Transverse colon (tissue), 4 donors: ENCODE results near the gene ATP6V1B1. TPM values are rescaled to one million over a fixed set of nuclear protein-coding genes. Genes with fewer than 3 reads are reported as not detected.

Experiments
- DNase-seq: peaks from one replicate; pipeline ENCODE4 v3.0.0-alpha.2; 2019
- H3K27ac ChIP-seq, 4 donors: fragments of 200-600 bp; sonication (generic); 2 replicates each; pipeline ENCODE4 v1.5.1; 2016 to 2018; ENCODE audit warnings: inconsistent platforms in 4 of 4
- H3K27me3 ChIP-seq: fragments of 200-600 bp; sonication (generic); 2 replicates; pipeline ENCODE4 v1.5.1; 2017; ENCODE audit warnings: inconsistent platforms
- H3K36me3 ChIP-seq, 4 donors: fragments of 200-600 bp; sonication (generic); 2 replicates each; pipeline ENCODE4 v1.5.1; 2017 to 2019; ENCODE audit warnings: inconsistent platforms in 4 of 4
- H3K4me1 ChIP-seq, 4 donors: fragments of 200-600 bp; sonication (generic); 2 replicates each; pipeline ENCODE4 v1.5.1; 2017 to 2020; ENCODE audit warnings: inconsistent platforms in 4 of 4
- H3K4me3 ChIP-seq, 4 donors: fragments of 200-600 bp; sonication (generic); 1 replicate in 1 of 4; 2 replicates in 3 of 4; pipeline versions ENCODE4 v1.5.1 to v1.6.1; 2017 to 2019; ENCODE audit warnings: inconsistent platforms in 4 of 4
- H3K9me3 ChIP-seq, 2 donors: fragments of 200-600 bp; sonication (generic); 2 replicates each; pipeline ENCODE4 v1.5.1; 2017 to 2019; ENCODE audit warnings: inconsistent platforms in 2 of 2
- CTCF ChIP-seq, 5 experiments: fragments of 200-600 bp in 3 of 5; fragments of 450-650 bp in 2 of 5; sonication (generic) in 3 of 5; IDR thresholded peaks; 1 replicate in 2 of 5; 2 replicates in 3 of 5; pipeline ENCODE4 v1.5.1; 2016 to 2017; ENCODE audit warnings: antibody characterized with exemption in 5 of 5, inconsistent platforms in 3 of 5, mild to moderate bottlenecking in 2 of 5, moderate library complexity in 1 of 5
- EP300 ChIP-seq: sonication (generic); formaldehyde crosslinking; IDR thresholded peaks from one replicate; pipeline ENCODE4 v1.6.1; 2017; ENCODE audit warnings: antibody characterized with exemption, low read depth
- POLR2A ChIP-seq: fragments of 450-650 bp; IDR thresholded peaks from one replicate; pipeline ENCODE4 v1.6.1; 2016; ENCODE audit warnings: antibody characterized with exemption, mild to moderate bottlenecking, moderate library complexity
- POLR2AphosphoS5 ChIP-seq, 3 donors: sonication (generic); formaldehyde crosslinking; IDR thresholded peaks; one replicate each; pipeline ENCODE4 v1.6.1; 2016; ENCODE audit warnings: antibody characterized with exemption in 3 of 3
- WGBS, 2 donors: methylation state at CpG; one replicate each; pipeline ENCODE4 v1.1.5; 2018; ENCODE audit warnings: low coverage in 1 of 2; 5-methylcytosine and 5-hydroxymethylcytosine counted together
- in situ Hi-C, 4 donors: fragments of 200-750 bp; cut with MboI; loops; one replicate each; pipeline versions ENCODE4 v1.15.0 to v1.15.1; 2017; ENCODE audit warnings: low sequenced_read_pairs in 3 of 4, low pct_ligation_motif_present in 1 of 4, low pct_unique_long_range_greater_than_20kb in 1 of 4
- intact Hi-C: fragments of 100-400 bp; cut with DNase I; formaldehyde crosslinking; loops from one replicate; pipeline ENCODE4 v1.15.1; 2023; ENCODE audit warnings: low total_unique reads
- total RNA-seq, 4 donors: library from RNA; depleted of rRNA; stranded (reverse); fragments of >200 nt; gene quantifications; one replicate each; pipeline ENCODE4 v1.1.0, GENCODE V29; 2016

Gene ATP6V1B1
- total RNA-seq, 4 donors from 2014 or later = not detected

DNA sequence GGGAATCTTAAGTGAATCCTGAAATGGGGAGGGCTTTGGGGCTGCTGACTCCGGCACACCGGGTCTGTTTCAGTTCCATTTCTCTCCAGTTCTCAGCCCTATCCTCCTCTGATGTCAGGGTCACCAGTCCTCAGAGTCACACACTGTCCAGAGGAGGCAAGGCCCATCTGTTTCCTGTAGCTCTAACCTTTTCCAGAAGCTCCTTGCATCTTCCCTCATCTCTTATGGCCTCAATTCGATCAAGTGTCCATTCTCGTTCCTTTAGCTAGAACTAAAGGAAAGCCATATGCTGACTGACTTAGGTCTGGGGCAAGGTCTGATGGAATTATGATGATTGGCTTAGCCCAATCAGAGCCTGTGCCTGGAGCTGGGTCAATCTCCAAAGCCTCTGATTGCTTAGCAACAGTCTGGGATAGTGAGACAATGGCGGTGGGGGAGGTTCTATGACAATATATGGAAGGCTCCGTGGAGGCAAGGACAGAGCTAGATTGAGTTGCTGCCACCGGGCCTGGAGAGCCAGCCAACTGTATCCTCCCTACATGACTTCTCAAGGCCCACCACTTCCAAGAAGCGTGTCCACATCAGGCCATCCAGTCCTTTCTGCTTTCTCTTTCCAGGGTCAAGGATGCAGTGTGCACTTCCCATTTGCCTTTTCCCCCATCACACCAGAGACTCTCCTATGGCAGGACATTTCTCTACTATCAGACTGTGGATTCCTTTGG is 48.0 kb downstream of the ATP6V1B1 start:
- intact Hi-C loops = no loop called here
- Histone ChIP-seq H3K9me3 (no peaks in the 10 kb centered on the region), H3K27ac (no peak overlapping the region), H3K4me3 (no peak overlapping the region), H3K27me3 (no peaks in the 10 kb centered on the region), H3K4me1 (peaks cover 0 to 11% (median under 1%) of the 10 kb centered on the region in 4 donors), H3K36me3 (peaks cover 0 to 12% (median 5%) of the 10 kb centered on the region in 4 donors)
- DNase-seq = no peak
- in situ Hi-C loops = no loop called here
- 91 to 100% methylated on average over 4 to 8 of the region's 8 CpGs for WGBS, 2 donors
- TF ChIP-seq EP300 (no peak), POLR2AphosphoS5 (IDR thresholded peaks at IDR 0.05) (no peak)

- in situ Hi-C loops (no loop called here), intact Hi-C loops (no loop called here)
- TF ChIP-seq CTCF (IDR thresholded peaks at IDR 0.05) = no peak
- TF ChIP-seq POLR2AphosphoS5 (IDR thresholded peaks at IDR 0.05) = no peak
- Histone ChIP-seq H3K4me3 (no peak overlapping the region), H3K9me3 (no peaks in the 10 kb centered on the region), H3K36me3 (peaks cover 0 to 17% (median 6%) of the 10 kb centered on the region in 4 donors), H3K27ac (no peak overlapping the region), H3K4me1 (peaks cover 0 to 7% (median 0%) of the 10 kb centered on the region in 4 donors), H3K27me3 (no peaks in the 10 kb centered on the region)
- WGBS, 2 donors = 100% methylated on average over 3 of the region's 3 CpGs; no CpG with 5 or more reads in 1 of the 2 donors
- DNase-seq = no peak
These were observed 48.5 kb downstream of the ATP6V1B1 start for GRCh38 chr2:70984228-70984575.

- Histone ChIP-seq H3K4me3 (no peak overlapping the region), H3K4me1 (peaks cover 0 to 7% (median 0%) of the 10 kb centered on the region in 4 donors), H3K9me3 (no peaks in the 10 kb centered on the region), H3K27me3 (no peaks in the 10 kb centered on the region), H3K27ac (no peak overlapping the region), H3K36me3 (peaks cover 0 to 22% (median 7%) of the 10 kb centered on the region in 4 donors)
- WGBS, 2 donors = 41% methylated on average over 27 of the region's 32 CpGs; no CpG with 5 or more reads in 1 of the 2 donors
- intact Hi-C loops = no loop called here
- in situ Hi-C loops = no loop called here
- TF ChIP-seq CTCF (IDR thresholded peaks at IDR 0.05) = peak; percentile 70 to 85 (median 77)
- no peak for TF ChIP-seq EP300
- DNase-seq = peak; percentile 70
These were observed 49.0 kb downstream of the ATP6V1B1 start for GRCh38 chr2:70984576-70985282.

GRCh38 chr2:70985283-70985688 is 49.6 kb downstream of the ATP6V1B1 start:
- Histone ChIP-seq H3K4me1 (peaks cover 0 to 7% (median 0%) of the 10 kb centered on the region in 4 donors), H3K27me3 (no peaks in the 10 kb centered on the region), H3K9me3 (no peaks in the 10 kb centered on the region), H3K27ac (no peak overlapping the region), H3K4me3 (no peak overlapping the region), H3K36me3 (peaks cover 0 to 22% (median 10%) of the 10 kb centered on the region in 4 donors)
- intact Hi-C loops = no loop called here
- DNase-seq = no peak
- TF ChIP-seq POLR2AphosphoS5 (IDR thresholded peaks at IDR 0.05) = no peak
- TF ChIP-seq EP300 = no peak
- TF ChIP-seq CTCF (IDR thresholded peaks at IDR 0.05) = no peak
- no peak for TF ChIP-seq POLR2A
- in situ Hi-C loops = no loop called here
- 75% methylated on average over 5 of the region's 5 CpGs; no CpG with 5 or more reads in 1 of the 2 donors for WGBS, 2 donors
